Keratinocyte (primary cell): Measurements from ENCODE around the gene CCDC87. TPM values are rescaled to one million over a fixed set of nuclear protein-coding genes. Genes with fewer than 3 reads are reported as not detected.
A peak's percentile ranks its signal among the peaks of the same experiment; 100 is the strongest.

Experiments
- DNase-seq: peaks from one replicate; pipeline ENCODE4 v3.0.0-alpha.2; 2011; ENCODE audit warnings: low read depth, missing footprints, low spot score
- FAIRE-seq: peaks from 2 replicates; lab custom pipeline; 2011; peaks lifted over from hg19 to GRCh38; lab: Jason Lieb, UNC
- H2AFZ ChIP-seq: 2 replicates; pipeline ENCODE4 v1.6.0; 2012; ENCODE audit warnings: low read length, control low read depth, inconsistent platforms; ENCODE audit not compliant: control insufficient read depth
- H3K27ac ChIP-seq: 2 replicates; pipeline ENCODE4 v1.5.1; 2011; ENCODE audit warnings: low read length; ENCODE audit not compliant: control insufficient read depth, insufficient read depth
- H3K27me3 ChIP-seq: 3 replicates; pipeline ENCODE4 v1.6.0; 2011; ENCODE audit warnings: low read length; ENCODE audit not compliant: control insufficient read depth, insufficient read depth; ENCODE audit errors: extremely low read depth
- H3K36me3 ChIP-seq, 2 experiments: 2 replicates in 1 of 2; 3 replicates in 1 of 2; pipeline ENCODE4 v1.5.1; 2011; ENCODE audit warnings: low read length in 2 of 2, mild to moderate bottlenecking in 1 of 2; ENCODE audit not compliant: control insufficient read depth in 2 of 2, insufficient read depth in 2 of 2; ENCODE audit errors: extremely low read depth in 1 of 2
- H3K4me1 ChIP-seq: 3 replicates; pipeline ENCODE4 v1.5.1; 2011; ENCODE audit warnings: low read length; ENCODE audit not compliant: control insufficient read depth, insufficient read depth; ENCODE audit errors: extremely low read depth
- H3K4me2 ChIP-seq: 3 replicates; pipeline ENCODE4 v1.6.0; 2011; ENCODE audit warnings: low read depth, low read length; ENCODE audit not compliant: control insufficient read depth, insufficient read depth; ENCODE audit errors: extremely low read depth
- H3K4me3 ChIP-seq, 3 experiments: fragments of 200-600 bp in 1 of 3; sonication (generic) in 1 of 3; 2 replicates in 2 of 3; 3 replicates in 1 of 3; pipeline ENCODE4 v1.5.1; 2011 to 2016; ENCODE audit warnings: low read length in 3 of 3, mild to moderate bottlenecking in 3 of 3, control low read depth in 2 of 3, inconsistent platforms in 1 of 3, low read depth in 1 of 3, mixed read lengths in 1 of 3, mixed run types in 1 of 3, moderate library complexity in 1 of 3; ENCODE audit not compliant: control insufficient read depth in 2 of 3, insufficient read depth in 2 of 3; ENCODE audit errors: extremely low read depth in 1 of 3
- H3K79me2 ChIP-seq: 2 replicates; pipeline ENCODE4 v1.6.0; 2012; ENCODE audit warnings: low read length; ENCODE audit not compliant: control insufficient read depth, insufficient read depth
- H3K9ac ChIP-seq: 3 replicates; pipeline ENCODE4 v1.6.0; 2011; ENCODE audit warnings: low read length; ENCODE audit not compliant: control insufficient read depth, insufficient read depth; ENCODE audit errors: extremely low read depth
- H3K9me1 ChIP-seq: 3 replicates; pipeline ENCODE4 v1.6.0; 2011; ENCODE audit warnings: low read length; ENCODE audit not compliant: control insufficient read depth, insufficient read depth; ENCODE audit errors: extremely low read depth
- H3K9me3 ChIP-seq: 2 replicates; pipeline ENCODE4 v1.5.1; 2012; ENCODE audit warnings: low read depth, low read length; ENCODE audit not compliant: control insufficient read depth
- H4K20me1 ChIP-seq: 3 replicates; pipeline ENCODE4 v1.6.0; 2011; ENCODE audit warnings: low read length; ENCODE audit not compliant: control insufficient read depth, insufficient read depth; ENCODE audit errors: extremely low read depth
- EZH2 ChIP-seq: IDR thresholded peaks from one replicate; pipeline ENCODE4 v1.6.1; 2012; ENCODE audit warnings: inconsistent platforms, mild to moderate bottlenecking, low read length, moderate library complexity
- dilution Hi-C: fragments of 300-500 bp; cut with MboI; formaldehyde crosslinking; loops from one replicate; pipeline ENCODE4 v1.7.0; 2020; ENCODE audit warnings: low sequenced_read_pairs; ENCODE audit not compliant: extremely low pct_ligation_motif_present
- polyA plus RNA-seq, 5 experiments: library from polyadenylated mRNA; depleted of rRNA in 3 of 5; stranded (reverse) in 3 of 5; stranded (forward) in 1 of 5; unstranded in 1 of 5; fragments of >200 nt; gene quantifications; 1 replicate in 1 of 5; 2 replicates in 3 of 5; 3 replicates in 1 of 5; pipeline versions ENCODE4 v1.2.1 to v1.2.3, GENCODE V29; 2011 to 2012; ENCODE audit warnings: missing spikeins in 2 of 5, low read depth in 1 of 5, low replicate concordance in 1 of 5
- TF ChIP-seq, protein P1 (sequence below), 3 experiments: IDR thresholded peaks in 1 of 3; conservative IDR thresholded peaks in 1 of 3; optimal IDR thresholded peaks in 1 of 3; 2 replicates in 2 of 3; 3 replicates in 1 of 3; pipeline versions ENCODE3 to v1.5.1; 2011; ENCODE audit warnings: low read length in 3 of 3, mild to moderate bottlenecking in 3 of 3, moderate library complexity in 2 of 3, control low read depth in 1 of 3, inconsistent platforms in 1 of 3; ENCODE audit not compliant: insufficient read depth in 2 of 3; ENCODE audit errors: extremely low read depth in 1 of 3

The CCDC87 gene
- polyA plus RNA-seq, 1 donor (not counting 4 experiments of a cell fraction or from before 2014, with no cell fraction given) = 0.07 TPM

DNA sequence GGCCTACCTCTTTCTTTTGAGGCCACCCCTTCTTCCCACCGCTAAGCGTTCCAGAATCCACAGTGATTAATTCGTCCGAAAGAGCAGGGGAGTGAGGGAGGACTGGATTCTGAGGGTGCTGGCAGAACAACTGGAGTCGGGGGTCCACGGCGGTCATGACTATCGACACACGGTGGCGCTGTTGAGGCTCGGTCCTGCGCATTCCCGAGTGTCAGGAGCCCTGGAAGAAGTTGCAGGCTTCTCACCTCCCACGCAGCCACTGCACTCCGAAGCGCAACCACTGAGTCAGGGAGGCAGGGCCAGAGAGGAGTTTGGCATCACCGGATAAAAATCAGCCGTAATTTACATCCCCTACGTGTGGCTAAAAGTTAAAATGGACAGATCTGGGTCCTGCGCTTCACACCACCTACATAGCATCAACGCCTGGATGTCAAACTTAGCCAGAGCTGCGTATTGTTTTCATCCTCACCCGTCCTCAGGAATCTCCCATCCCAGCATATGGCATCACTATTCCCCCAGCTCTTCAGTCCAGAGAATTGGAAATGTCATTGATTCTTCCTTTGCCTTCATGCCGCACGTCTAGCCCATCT is 13.8 kb downstream of the CCDC87 start:
- DNase-seq = peak; percentile 13
- no peaks in the 10 kb centered on the region for H3K27me3 ChIP-seq
- H3K9ac ChIP-seq = no peak overlapping the region
- no peaks in the 10 kb centered on the region for H3K9me3 ChIP-seq
- H3K4me2 ChIP-seq = no peak overlapping the region
- H3K36me3 ChIP-seq = no peaks in the 10 kb centered on the region
- H3K4me3 ChIP-seq = no peak overlapping the region
- H3K4me1 ChIP-seq = no peaks in the 10 kb centered on the region
- no peak for FAIRE-seq
- dilution Hi-C loops = no loop called here
- no peaks in the 10 kb centered on the region for H4K20me1 ChIP-seq
- no peaks in the 10 kb centered on the region for H3K79me2 ChIP-seq
- no peak overlapping the region for H2AFZ ChIP-seq
- no peaks in the 10 kb centered on the region for H3K9me1 ChIP-seq
- no peak overlapping the region for H3K27ac ChIP-seq
- TF ChIP-seq, protein P1, sequence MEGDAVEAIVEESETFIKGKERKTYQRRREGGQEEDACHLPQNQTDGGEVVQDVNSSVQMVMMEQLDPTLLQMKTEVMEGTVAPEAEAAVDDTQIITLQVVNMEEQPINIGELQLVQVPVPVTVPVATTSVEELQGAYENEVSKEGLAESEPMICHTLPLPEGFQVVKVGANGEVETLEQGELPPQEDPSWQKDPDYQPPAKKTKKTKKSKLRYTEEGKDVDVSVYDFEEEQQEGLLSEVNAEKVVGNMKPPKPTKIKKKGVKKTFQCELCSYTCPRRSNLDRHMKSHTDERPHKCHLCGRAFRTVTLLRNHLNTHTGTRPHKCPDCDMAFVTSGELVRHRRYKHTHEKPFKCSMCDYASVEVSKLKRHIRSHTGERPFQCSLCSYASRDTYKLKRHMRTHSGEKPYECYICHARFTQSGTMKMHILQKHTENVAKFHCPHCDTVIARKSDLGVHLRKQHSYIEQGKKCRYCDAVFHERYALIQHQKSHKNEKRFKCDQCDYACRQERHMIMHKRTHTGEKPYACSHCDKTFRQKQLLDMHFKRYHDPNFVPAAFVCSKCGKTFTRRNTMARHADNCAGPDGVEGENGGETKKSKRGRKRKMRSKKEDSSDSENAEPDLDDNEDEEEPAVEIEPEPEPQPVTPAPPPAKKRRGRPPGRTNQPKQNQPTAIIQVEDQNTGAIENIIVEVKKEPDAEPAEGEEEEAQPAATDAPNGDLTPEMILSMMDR (optimal IDR thresholded peaks at IDR 0.05 in 1 of 3, IDR thresholded peaks at IDR 0.05 in 1 of 3, conservative IDR thresholded peaks at IDR 0.05 in 1 of 3; ENCODE audit: extremely low read depth in 1 of 3, insufficient read depth in 2 of 3, low read length in 3 of 3) = peak; percentile 78 to 85 (median 84)
- TF ChIP-seq EZH2 = no peak

DNA sequence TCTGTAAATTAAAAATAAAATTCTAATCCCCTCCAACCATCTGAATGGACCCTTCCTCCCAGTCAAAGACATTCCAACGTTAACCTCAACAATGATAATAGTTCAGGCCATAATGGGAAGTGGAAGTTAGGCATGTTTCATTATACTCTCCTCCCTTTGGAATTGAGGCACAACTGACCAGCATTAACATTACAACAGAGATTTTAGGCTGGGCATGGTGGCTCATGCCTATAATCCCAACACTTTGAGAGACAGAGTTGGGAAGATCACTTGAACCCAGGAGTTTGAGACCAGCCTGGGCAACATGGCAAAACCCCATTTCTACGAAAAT is 22.0 kb downstream of the CCDC87 start:
- Histone ChIP-seq H2AFZ (no peak overlapping the region), H3K9me3 (no peaks in the 10 kb centered on the region), H3K9ac (no peak overlapping the region), H4K20me1 (no peaks in the 10 kb centered on the region), H3K4me1 (peaks cover 5% of the 10 kb centered on the region), H3K27ac (no peak overlapping the region), H3K4me2 (no peak overlapping the region), H3K79me2 (no peaks in the 10 kb centered on the region), H3K27me3 (peaks cover 8% of the 10 kb centered on the region), H3K9me1 (no peaks in the 10 kb centered on the region), H3K4me3 (no peak overlapping the region), H3K36me3 (no peaks in the 10 kb centered on the region)
- TF ChIP-seq EZH2 = no peak
- TF ChIP-seq, protein P1 (optimal IDR thresholded peaks at IDR 0.05 in 1 of 3, IDR thresholded peaks at IDR 0.05 in 1 of 3, conservative IDR thresholded peaks at IDR 0.05 in 1 of 3; ENCODE audit: extremely low read depth in 1 of 3, insufficient read depth in 2 of 3, low read length in 3 of 3) = no peak
- no peak for FAIRE-seq
- DNase-seq = no peak
- dilution Hi-C loops = no loop called here
